Osteocyte (in vitro differentiated cells): Measurements from ENCODE around the gene TMA7. TPM values are rescaled to one million over a fixed set of nuclear protein-coding genes. Genes with fewer than 3 reads are reported as not detected.

Experiments used
- DNase-seq: peaks from one replicate; pipeline ENCODE4 v3.0.0; 2021; ENCODE audit warnings: mixed read lengths; ENCODE audit not compliant: unreplicated experiment; ENCODE audit errors: extremely low spot score
- H3K27ac Mint-ChIP-seq: one replicate; pipeline ENCODE4 v1.8.0; 2021; ENCODE audit warnings: mild to moderate bottlenecking, mixed read lengths; ENCODE audit not compliant: unreplicated experiment
- H3K27me3 Mint-ChIP-seq: one replicate; pipeline ENCODE4 v1.8.0; 2021; ENCODE audit warnings: mixed read lengths; ENCODE audit not compliant: unreplicated experiment
- H3K36me3 Mint-ChIP-seq: one replicate; pipeline ENCODE4 v1.8.0; 2021; ENCODE audit warnings: mixed read lengths; ENCODE audit not compliant: unreplicated experiment
- H3K4me1 Mint-ChIP-seq: one replicate; pipeline ENCODE4 v1.8.0; 2021; ENCODE audit warnings: mixed read lengths; ENCODE audit not compliant: unreplicated experiment
- H3K4me3 Mint-ChIP-seq: one replicate; pipeline ENCODE4 v1.8.0; 2021; ENCODE audit warnings: mild to moderate bottlenecking, moderate library complexity, mixed read lengths; ENCODE audit not compliant: unreplicated experiment
- H3K9me3 Mint-ChIP-seq: one replicate; pipeline ENCODE4 v1.8.0; 2021; ENCODE audit warnings: mixed read lengths; ENCODE audit not compliant: unreplicated experiment
- CTCF ChIP-seq: fragments of 200-600 bp; sonication (generic); IDR thresholded peaks from 2 replicates; pipeline ENCODE4 v1.5.0; 2021; ENCODE audit warnings: antibody characterized with exemption, mild to moderate bottlenecking, moderate library complexity
- total RNA-seq: library from RNA; stranded (reverse); gene quantifications from 2 replicates; pipeline ENCODE4 v1.2.1, GENCODE V29; 2021

Gene TMA7
- total RNA-seq, 1 donor from 2014 or later = 198 TPM

- Mint-ChIP-seq H3K4me3 (no peak overlapping the region), H3K9me3 (no peaks in the 10 kb centered on the region), H3K4me1 (peaks cover 25% of the 10 kb centered on the region), H3K27me3 (no peaks in the 10 kb centered on the region), H3K36me3 (peaks cover 19% of the 10 kb centered on the region), H3K27ac (peak overlapping the region; percentile 88)
- TF ChIP-seq CTCF = no peak
- peak; percentile 70 for DNase-seq
Measured at GRCh38 chr3:48402907-48403306, 37.1 kb upstream of the TMA7 start.

GRCh38 chr3:48403533-48404439, 36.3 kb upstream of the TMA7 start:
- peak; percentile 83 for DNase-seq
- peaks cover 25% of the 10 kb centered on the region for H3K4me1 Mint-ChIP-seq
- H3K9me3 Mint-ChIP-seq = no peaks in the 10 kb centered on the region
- H3K36me3 Mint-ChIP-seq = peaks cover 24% of the 10 kb centered on the region
- no peak overlapping the region for H3K4me3 Mint-ChIP-seq
- no peaks in the 10 kb centered on the region for H3K27me3 Mint-ChIP-seq
- no peak for TF ChIP-seq CTCF
- no peak overlapping the region for H3K27ac Mint-ChIP-seq

- TF ChIP-seq CTCF = no peak
- DNase-seq = peak; percentile 78
- Mint-ChIP-seq H3K27me3 (no peaks in the 10 kb centered on the region), H3K4me3 (no peak overlapping the region), H3K9me3 (no peaks in the 10 kb centered on the region), H3K27ac (no peak overlapping the region), H3K4me1 (peaks cover 25% of the 10 kb centered on the region), H3K36me3 (peaks cover 30% of the 10 kb centered on the region)
Measured at GRCh38 chr3:48404440-48405342, 35.4 kb upstream of the TMA7 start.

GRCh38 chr3:48405343-48405881, 34.6 kb upstream of the TMA7 start:
- no peak overlapping the region for H3K4me3 Mint-ChIP-seq
- TF ChIP-seq CTCF = no peak
- no peaks in the 10 kb centered on the region for H3K27me3 Mint-ChIP-seq
- H3K4me1 Mint-ChIP-seq = peaks cover 25% of the 10 kb centered on the region
- DNase-seq = peak; percentile 84
- H3K9me3 Mint-ChIP-seq = no peaks in the 10 kb centered on the region
- peaks cover 34% of the 10 kb centered on the region for H3K36me3 Mint-ChIP-seq
- H3K27ac Mint-ChIP-seq = no peak overlapping the region
